HepG2 (cell line): ENCODE data around the gene PFDN2. TPM values are rescaled to one million over a fixed set of nuclear protein-coding genes. Genes with fewer than 3 reads are reported as not detected.
A peak's percentile ranks its signal among the peaks of the same experiment; 100 is the strongest.

Source experiments
- FIP1L1 ChIP-seq: fragments of 200-400 bp; formaldehyde crosslinking; IDR thresholded peaks from 2 replicates; pipeline ENCODE4 v1.6.1; 2018; ENCODE audit warnings: low read depth, mild to moderate bottlenecking, low read length, moderate library complexity, borderline replicate concordance; ENCODE audit not compliant: insufficient read depth
- FOXP1 ChIP-seq, 2 experiments: fragments of 450-650 bp in 1 of 2; IDR thresholded peaks; 2 replicates each; pipeline ENCODE4 v1.6.1; 2017 to 2018; ENCODE audit warnings: antibody characterized with exemption in 1 of 2
- HMGA1 ChIP-seq: sonication (generic); formaldehyde crosslinking; conservative IDR thresholded peaks from 2 replicates; pipeline ENCODE4 v1.4.0; 2020; ENCODE audit warnings: missing genetic modification reagents
- NBN ChIP-seq: fragments of 450-650 bp; conservative IDR thresholded peaks from 2 replicates; pipeline ENCODE4 v1.6.1; 2017
- NFE2 ChIP-seq: sonication (generic); formaldehyde crosslinking; IDR thresholded peaks from 2 replicates; pipeline ENCODE4 v1.4.0; 2020; ENCODE audit warnings: missing genetic modification reagents
- NR1H2 ChIP-seq: sonication (generic); formaldehyde crosslinking; IDR thresholded peaks from 2 replicates; pipeline ENCODE4 v1.8.1; 2022; ENCODE audit warnings: low read depth, missing genetic modification reagents, borderline replicate concordance
- POLR2AphosphoS2 ChIP-seq: IDR thresholded peaks from 2 replicates; pipeline ENCODE4 v1.6.1; 2011; ENCODE audit warnings: low read depth, low read length, improper control_type of control experiment
- PRMT3 ChIP-seq: sonication (generic); formaldehyde crosslinking; IDR thresholded peaks from 2 replicates; pipeline ENCODE4 v1.8.1; 2022; ENCODE audit warnings: low read depth, mild to moderate bottlenecking, moderate library complexity, missing genetic modification reagents, borderline replicate concordance
- RBM22 ChIP-seq: fragments of 200-400 bp; formaldehyde crosslinking; optimal IDR thresholded peaks from 2 replicates; pipeline ENCODE3; 2017; ENCODE audit warnings: mild to moderate bottlenecking, low read length, moderate library complexity
- RFX5 ChIP-seq: IDR thresholded peaks from 2 replicates; pipeline ENCODE4 v1.6.1; 2011; ENCODE audit warnings: low read depth, low read length, improper control_type of control experiment
- SP1 ChIP-seq, 2 experiments: fragments of 450-650 bp in 1 of 2; sonication (generic) in 1 of 2; formaldehyde crosslinking in 1 of 2; IDR thresholded peaks; 2 replicates each; pipeline versions ENCODE4 v1.4.0 to v1.6.1; 2016 to 2020; ENCODE audit warnings: missing genetic modification reagents in 1 of 2
- SP2 ChIP-seq: sonication (generic); formaldehyde crosslinking; IDR thresholded peaks from 2 replicates; pipeline ENCODE4 v1.5.1; 2020; ENCODE audit warnings: mild to moderate bottlenecking, missing genetic modification reagents
- YEATS4 ChIP-seq: sonication (generic); formaldehyde crosslinking; IDR thresholded peaks from 2 replicates; pipeline ENCODE4 v1.4.0; 2020; ENCODE audit warnings: missing genetic modification reagents, borderline replicate concordance
- ZBTB21 ChIP-seq: sonication (generic); formaldehyde crosslinking; IDR thresholded peaks from 2 replicates; pipeline ENCODE4 v1.4.0; 2020; ENCODE audit warnings: missing genetic modification reagents
- ZFP36L1 ChIP-seq: sonication (generic); formaldehyde crosslinking; IDR thresholded peaks from 2 replicates; pipeline ENCODE4 v1.8.0; 2022; ENCODE audit warnings: mild to moderate bottlenecking, missing genetic modification reagents, moderate library complexity
- ZFX ChIP-seq: sonication (generic); formaldehyde crosslinking; IDR thresholded peaks from 2 replicates; pipeline ENCODE4 v1.4.0; 2020; ENCODE audit warnings: mild to moderate bottlenecking, low read depth, missing genetic modification reagents, moderate library complexity
- ZKSCAN8 ChIP-seq: IDR thresholded peaks from 2 replicates; pipeline ENCODE4 v1.6.1; 2016; ENCODE audit warnings: borderline replicate concordance, missing genetic modification reagents, missing compliant biosample characterization
- ZNF124 ChIP-seq: sonication (generic); formaldehyde crosslinking; IDR thresholded peaks from 2 replicates; pipeline ENCODE4 v1.4.0; 2020; ENCODE audit warnings: missing genetic modification reagents
- ZNF33A ChIP-seq: sonication (generic); formaldehyde crosslinking; IDR thresholded peaks from 2 replicates; pipeline ENCODE4 v1.5.1; 2020; ENCODE audit warnings: missing genetic modification reagents, mild to moderate bottlenecking, moderate library complexity, borderline replicate concordance
- ZNF672 ChIP-seq: sonication (generic); formaldehyde crosslinking; IDR thresholded peaks from 2 replicates; pipeline ENCODE4 v1.8.1; 2022; ENCODE audit warnings: missing genetic modification reagents
- ZSCAN22 ChIP-seq: sonication (generic); formaldehyde crosslinking; IDR thresholded peaks from 2 replicates; pipeline ENCODE4 v1.4.0; 2020; ENCODE audit warnings: mild to moderate bottlenecking, missing genetic modification reagents
- polyA plus RNA-seq, 8 experiments: library from polyadenylated mRNA; depleted of rRNA in 3 of 8; stranded (reverse) in 7 of 8; unstranded in 1 of 8; fragments of >200 nt; fragmentation: Illumina TruSeq in 4 of 8; extraction: Trizol in 4 of 8; gene quantifications; 2 replicates each; pipeline versions ENCODE4 v1.2.1 to v1.2.3, GENCODE V29; 2011 to 2016; ENCODE audit warnings: low read depth in 4 of 8, missing spikeins in 1 of 8, mixed read lengths in 1 of 8; ENCODE audit not compliant: insufficient read depth in 1 of 8
- total RNA-seq, 5 experiments: library from RNA; depleted of rRNA; stranded (reverse); fragments of >200 nt; fragmentation: Illumina TruSeq; extraction: Trizol; gene quantifications; 2 replicates each; pipeline ENCODE4 v1.2.3, GENCODE V29; 2016; ENCODE audit warnings: low read depth in 1 of 5
- TF ChIP-seq, protein P1 (sequence below): sonication (generic); formaldehyde crosslinking; IDR thresholded peaks from 2 replicates; pipeline ENCODE4 v1.5.0; 2020; ENCODE audit warnings: missing genetic modification reagents, mild to moderate bottlenecking, borderline replicate concordance
- TF ChIP-seq, protein P2 (sequence below): sonication (generic); formaldehyde crosslinking; IDR thresholded peaks from 2 replicates; pipeline ENCODE4 v1.4.0; 2020; ENCODE audit warnings: missing genetic modification reagents; ENCODE audit errors: not compliant biosample characterization
- TF ChIP-seq, protein P3 (sequence below): sonication (generic); formaldehyde crosslinking; IDR thresholded peaks from 2 replicates; pipeline ENCODE4 v1.8.1; 2023; ENCODE audit warnings: mild to moderate bottlenecking, moderate library complexity, missing genetic modification reagents
- TF ChIP-seq, protein P4 (sequence below): IDR thresholded peaks from 2 replicates; pipeline ENCODE4 v1.6.1; 2016; ENCODE audit warnings: low read depth
- TF ChIP-seq, protein P5 (sequence below): IDR thresholded peaks from 2 replicates; pipeline ENCODE4 v1.6.1; 2016; ENCODE audit warnings: missing compliant biosample characterization, missing genetic modification reagents, borderline replicate concordance

PFDN2 gene
- total and polyA plus RNA-seq, 2 of the 13 experiments (the other 11 are each of a cell fraction or from before 2014, with no cell fraction given), result 62.6 to 63.6 TPM

DNA sequence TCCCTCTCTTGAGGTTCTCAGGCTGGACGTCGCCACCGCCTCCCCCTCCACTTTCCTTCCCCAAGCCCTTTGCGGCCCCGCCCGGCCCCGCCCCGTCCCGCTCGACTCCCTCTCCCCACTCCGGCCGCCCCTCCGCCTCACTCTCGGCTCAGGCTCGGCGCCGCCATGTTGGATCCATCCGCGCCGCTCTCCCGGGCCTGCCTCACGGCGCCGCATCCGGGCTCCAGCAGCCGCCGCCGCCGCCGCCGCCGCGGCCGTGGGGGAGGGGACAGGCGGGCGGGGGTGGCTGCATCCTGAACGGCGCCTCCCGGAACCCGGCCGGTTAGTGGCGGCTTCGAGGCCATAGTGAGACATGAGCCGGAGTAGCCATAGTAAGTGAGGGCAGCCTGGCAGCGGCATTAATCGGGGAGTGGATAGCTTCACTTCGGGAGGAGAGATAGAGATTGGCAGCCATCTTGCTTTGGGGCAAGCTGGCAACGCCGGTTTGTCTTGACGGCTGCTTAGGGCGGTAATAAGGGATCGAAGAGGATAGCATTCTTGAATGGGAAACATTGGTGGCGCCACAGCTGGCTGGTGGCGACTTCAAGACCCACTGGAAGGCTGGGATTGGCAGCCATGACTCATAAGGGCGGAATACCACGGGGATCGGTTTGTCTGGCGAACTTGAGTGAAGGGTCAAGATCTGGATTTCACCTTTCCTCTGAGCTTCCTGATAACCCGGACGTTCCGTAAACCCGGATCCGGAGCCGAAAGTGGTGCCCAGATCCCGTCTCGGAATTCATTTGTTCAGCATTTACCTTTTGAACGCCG lies 14.8 kb upstream of the PFDN2 start, which contains the start of gene DEDD (continued):
- TF ChIP-seq, protein P1, sequence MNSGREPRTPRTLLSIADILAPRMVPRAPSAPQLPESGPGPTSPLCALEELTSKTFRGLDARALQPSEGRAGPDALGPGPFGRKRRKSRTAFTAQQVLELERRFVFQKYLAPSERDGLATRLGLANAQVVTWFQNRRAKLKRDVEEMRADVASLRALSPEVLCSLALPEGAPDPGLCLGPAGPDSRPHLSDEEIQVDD (CRISPR knock-in tag), result no peak
- TF ChIP-seq ZFX (CRISPR knock-in tag) (peak; percentile 73), SP1 (IDR thresholded peaks at IDR 0.05) (no peak), SP1 (CRISPR knock-in tag; IDR thresholded peaks at IDR 0.05) (peak; percentile 9; the same call in 1 of the 2 replicates), ZNF33A (CRISPR knock-in tag) (no peak), POLR2AphosphoS2 (no peak), YEATS4 (CRISPR knock-in tag) (peak; percentile 76; the same call in 1 of the 2 replicates), RFX5 (no peak), PRMT3 (CRISPR knock-in tag) (no peak), NR1H2 (CRISPR knock-in tag) (no peak), ZBTB21 (CRISPR knock-in tag) (no peak), HMGA1 (no peak), ZNF672 (no peak), SP2 (CRISPR knock-in tag) (no peak), FOXP1 (IDR thresholded peaks at IDR 0.05) (no peak), FOXP1 (CRISPR knock-in tag; IDR thresholded peaks at IDR 0.05) (no peak), ZFP36L1 (CRISPR knock-in tag) (no peak), ZNF124 (CRISPR knock-in tag) (no peak), NFE2 (no peak), ZSCAN22 (CRISPR knock-in tag) (no peak), NBN (no peak), FIP1L1 (no peak), ZKSCAN8 (CRISPR knock-in tag) (no peak), RBM22 (no peak)
- TF ChIP-seq, protein P2, sequence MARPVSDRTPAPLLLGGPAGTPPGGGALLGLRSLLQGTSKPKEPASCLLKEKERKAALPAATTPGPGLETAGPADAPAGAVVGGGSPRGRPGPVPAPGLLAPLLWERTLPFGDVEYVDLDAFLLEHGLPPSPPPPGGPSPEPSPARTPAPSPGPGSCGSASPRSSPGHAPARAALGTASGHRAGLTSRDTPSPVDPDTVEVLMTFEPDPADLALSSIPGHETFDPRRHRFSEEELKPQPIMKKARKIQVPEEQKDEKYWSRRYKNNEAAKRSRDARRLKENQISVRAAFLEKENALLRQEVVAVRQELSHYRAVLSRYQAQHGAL (CRISPR knock-in tag), result no peak
- TF ChIP-seq, protein P3, sequence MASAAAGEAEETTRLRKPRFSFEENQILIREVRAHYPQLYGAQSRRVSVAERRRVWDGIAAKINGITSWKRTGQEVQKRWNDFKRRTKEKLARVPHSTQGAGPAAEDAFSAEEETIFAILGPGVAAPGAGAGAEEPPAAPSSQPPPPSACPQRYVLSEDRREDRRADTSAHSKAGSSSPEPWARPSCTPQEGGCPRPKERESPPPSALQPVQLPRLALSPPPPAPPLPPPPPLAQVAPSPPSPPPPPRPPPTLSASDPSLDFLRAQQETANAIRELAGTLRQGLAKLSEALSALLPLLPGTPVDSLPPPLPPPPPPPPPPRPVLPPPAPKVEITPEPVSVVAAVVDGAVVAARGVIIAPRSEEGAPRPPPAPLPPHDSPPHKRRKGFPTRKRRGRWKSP (CRISPR knock-in tag), result no peak
- TF ChIP-seq, protein P4, sequence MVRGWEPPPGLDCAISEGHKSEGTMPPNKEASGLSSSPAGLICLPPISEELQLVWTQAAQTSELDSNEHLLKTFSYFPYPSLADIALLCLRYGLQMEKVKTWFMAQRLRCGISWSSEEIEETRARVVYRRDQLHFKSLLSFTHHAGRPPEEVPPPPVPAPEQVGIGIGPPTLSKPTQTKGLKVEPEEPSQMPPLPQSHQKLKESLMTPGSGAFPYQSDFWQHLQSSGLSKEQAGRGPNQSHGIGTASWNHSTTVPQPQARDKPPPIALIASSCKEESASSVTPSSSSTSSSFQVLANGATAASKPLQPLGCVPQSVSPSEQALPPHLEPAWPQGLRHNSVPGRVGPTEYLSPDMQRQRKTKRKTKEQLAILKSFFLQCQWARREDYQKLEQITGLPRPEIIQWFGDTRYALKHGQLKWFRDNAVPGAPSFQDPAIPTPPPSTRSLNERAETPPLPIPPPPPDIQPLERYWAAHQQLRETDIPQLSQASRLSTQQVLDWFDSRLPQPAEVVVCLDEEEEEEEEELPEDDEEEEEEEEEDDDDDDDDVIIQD (CRISPR knock-in tag), result 0 out of 2 replicates have a peak, but pooled peaks have one; percentile 15
- TF ChIP-seq, protein P5, sequence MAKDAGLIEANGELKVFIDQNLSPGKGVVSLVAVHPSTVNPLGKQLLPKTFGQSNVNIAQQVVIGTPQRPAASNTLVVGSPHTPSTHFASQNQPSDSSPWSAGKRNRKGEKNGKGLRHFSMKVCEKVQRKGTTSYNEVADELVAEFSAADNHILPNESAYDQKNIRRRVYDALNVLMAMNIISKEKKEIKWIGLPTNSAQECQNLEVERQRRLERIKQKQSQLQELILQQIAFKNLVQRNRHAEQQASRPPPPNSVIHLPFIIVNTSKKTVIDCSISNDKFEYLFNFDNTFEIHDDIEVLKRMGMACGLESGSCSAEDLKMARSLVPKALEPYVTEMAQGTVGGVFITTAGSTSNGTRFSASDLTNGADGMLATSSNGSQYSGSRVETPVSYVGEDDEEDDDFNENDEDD, result peak; percentile 12; the same call in 1 of the 2 replicates
